Parathyroid adenoma (tissue), 2 donors: ENCODE measurements around the gene NTF3.

Experiments
- H2AFZ ChIP-seq: fragments of 300-600 bp; sonication (generic); one replicate; pipeline ENCODE4 v1.7.0; 2017; ENCODE audit warnings: antibody characterized with exemption, mild to moderate bottlenecking
- H3K27ac ChIP-seq: fragments of 300-600 bp; sonication (generic); one replicate; pipeline ENCODE4 v1.7.0; 2017
- H3K27me3 ChIP-seq: fragments of 300-600 bp; sonication (generic); one replicate; pipeline ENCODE4 v1.7.0; 2017; ENCODE audit warnings: low read length; ENCODE audit not compliant: control insufficient read depth, insufficient read depth
- H3K36me3 ChIP-seq: fragments of 300-600 bp; sonication (generic); one replicate; pipeline ENCODE4 v1.7.0; 2017; ENCODE audit warnings: low read length; ENCODE audit not compliant: control insufficient read depth, insufficient read depth
- H3K4me1 ChIP-seq: fragments of 300-600 bp; sonication (generic); one replicate; pipeline ENCODE4 v1.7.0; 2017; ENCODE audit warnings: control low read depth
- H3K4me2 ChIP-seq: fragments of 300-600 bp; sonication (generic); one replicate; pipeline ENCODE4 v1.7.0; 2017; ENCODE audit warnings: low read length
- H3K4me3 ChIP-seq: fragments of 300-600 bp; sonication (generic); one replicate; pipeline ENCODE4 v1.7.0; 2017; ENCODE audit warnings: low read depth, low read length
- H3K79me2 ChIP-seq: fragments of 300-600 bp; sonication (generic); one replicate; pipeline ENCODE4 v1.7.0; 2017; ENCODE audit warnings: control low read depth
- H3K9ac ChIP-seq: fragments of 300-600 bp; sonication (generic); one replicate; pipeline ENCODE4 v1.7.0; 2017; ENCODE audit warnings: mild to moderate bottlenecking
- H3K9me3 ChIP-seq: fragments of 300-600 bp; sonication (generic); one replicate; pipeline ENCODE4 v1.7.0; 2017; ENCODE audit warnings: low read length; ENCODE audit not compliant: control insufficient read depth
- TF ChIP-seq, protein P1 (sequence below): fragments of 300-600 bp; sonication (generic); IDR thresholded peaks from one replicate; pipeline ENCODE4 v1.7.0; 2017; ENCODE audit warnings: antibody characterized with exemption, mild to moderate bottlenecking
- donor health status: primary hyperparathyroidism.

Gene NTF3

GRCh38 chr12:5473783-5474116 is 41.8 kb downstream of the NTF3 start:
- Histone ChIP-seq H2AFZ (no peak overlapping the region), H3K27ac (no peak overlapping the region), H3K4me2 (no peak overlapping the region), H3K36me3 (no peaks in the 10 kb centered on the region), H3K79me2 (no peaks in the 10 kb centered on the region), H3K27me3 (no peaks in the 10 kb centered on the region), H3K4me3 (no peak overlapping the region), H3K4me1 (no peaks in the 10 kb centered on the region), H3K9me3 (no peaks in the 10 kb centered on the region), H3K9ac (no peak overlapping the region)
- TF ChIP-seq, protein P1, sequence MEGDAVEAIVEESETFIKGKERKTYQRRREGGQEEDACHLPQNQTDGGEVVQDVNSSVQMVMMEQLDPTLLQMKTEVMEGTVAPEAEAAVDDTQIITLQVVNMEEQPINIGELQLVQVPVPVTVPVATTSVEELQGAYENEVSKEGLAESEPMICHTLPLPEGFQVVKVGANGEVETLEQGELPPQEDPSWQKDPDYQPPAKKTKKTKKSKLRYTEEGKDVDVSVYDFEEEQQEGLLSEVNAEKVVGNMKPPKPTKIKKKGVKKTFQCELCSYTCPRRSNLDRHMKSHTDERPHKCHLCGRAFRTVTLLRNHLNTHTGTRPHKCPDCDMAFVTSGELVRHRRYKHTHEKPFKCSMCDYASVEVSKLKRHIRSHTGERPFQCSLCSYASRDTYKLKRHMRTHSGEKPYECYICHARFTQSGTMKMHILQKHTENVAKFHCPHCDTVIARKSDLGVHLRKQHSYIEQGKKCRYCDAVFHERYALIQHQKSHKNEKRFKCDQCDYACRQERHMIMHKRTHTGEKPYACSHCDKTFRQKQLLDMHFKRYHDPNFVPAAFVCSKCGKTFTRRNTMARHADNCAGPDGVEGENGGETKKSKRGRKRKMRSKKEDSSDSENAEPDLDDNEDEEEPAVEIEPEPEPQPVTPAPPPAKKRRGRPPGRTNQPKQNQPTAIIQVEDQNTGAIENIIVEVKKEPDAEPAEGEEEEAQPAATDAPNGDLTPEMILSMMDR = no peak

DNA sequence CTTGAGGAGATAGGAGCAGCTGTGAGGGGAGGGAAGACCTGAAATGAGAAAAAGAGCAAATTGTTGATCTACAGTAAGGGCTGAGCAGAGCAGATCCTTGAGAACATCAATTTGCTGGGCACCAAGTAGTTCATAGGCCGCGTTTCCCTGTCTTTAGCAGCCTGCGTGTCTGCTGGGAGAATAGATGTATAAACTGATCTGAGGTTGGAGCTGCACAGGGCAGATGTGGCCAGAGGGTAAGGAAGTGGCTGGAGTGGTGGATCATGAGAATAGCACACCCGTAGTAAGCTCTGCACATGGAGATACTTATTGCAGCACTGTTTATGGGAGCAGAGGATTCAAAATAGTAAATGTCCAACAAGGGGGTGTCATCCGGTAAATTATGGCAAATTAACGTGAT is 44.4 kb downstream of the NTF3 start:
- H3K79me2 ChIP-seq = no peaks in the 10 kb centered on the region
- H3K4me1 ChIP-seq = no peaks in the 10 kb centered on the region
- H3K4me2 ChIP-seq = no peak overlapping the region
- no peak overlapping the region for H3K4me3 ChIP-seq
- H3K9ac ChIP-seq = no peak overlapping the region
- no peaks in the 10 kb centered on the region for H3K27me3 ChIP-seq
- no peaks in the 10 kb centered on the region for H3K36me3 ChIP-seq
- H3K9me3 ChIP-seq = no peaks in the 10 kb centered on the region
- no peak overlapping the region for H2AFZ ChIP-seq
- TF ChIP-seq, protein P1 = no peak
- H3K27ac ChIP-seq = no peak overlapping the region

- Histone ChIP-seq H3K79me2 (no peaks in the 10 kb centered on the region), H3K4me2 (no peak overlapping the region), H3K27me3 (no peaks in the 10 kb centered on the region), H3K9ac (no peak overlapping the region), H3K4me3 (no peak overlapping the region), H2AFZ (no peak overlapping the region), H3K36me3 (no peaks in the 10 kb centered on the region), H3K9me3 (no peaks in the 10 kb centered on the region), H3K27ac (no peak overlapping the region), H3K4me1 (no peaks in the 10 kb centered on the region)
- TF ChIP-seq, protein P1 = no peak
Observed at GRCh38 chr12:5478081-5478706, 46.3 kb downstream of the NTF3 start.

- no peak overlapping the region for H3K27ac ChIP-seq
- H3K36me3 ChIP-seq = no peaks in the 10 kb centered on the region
- no peak overlapping the region for H3K4me3 ChIP-seq
- TF ChIP-seq, protein P1 = no peak
- no peaks in the 10 kb centered on the region for H3K27me3 ChIP-seq
- H3K9ac ChIP-seq = no peak overlapping the region
- no peak overlapping the region for H2AFZ ChIP-seq
- no peaks in the 10 kb centered on the region for H3K79me2 ChIP-seq
- no peak overlapping the region for H3K4me2 ChIP-seq
- H3K4me1 ChIP-seq = no peaks in the 10 kb centered on the region
- H3K9me3 ChIP-seq = no peaks in the 10 kb centered on the region
Observed at GRCh38 chr12:5479761-5480160, 47.9 kb downstream of the NTF3 start.

DNA sequence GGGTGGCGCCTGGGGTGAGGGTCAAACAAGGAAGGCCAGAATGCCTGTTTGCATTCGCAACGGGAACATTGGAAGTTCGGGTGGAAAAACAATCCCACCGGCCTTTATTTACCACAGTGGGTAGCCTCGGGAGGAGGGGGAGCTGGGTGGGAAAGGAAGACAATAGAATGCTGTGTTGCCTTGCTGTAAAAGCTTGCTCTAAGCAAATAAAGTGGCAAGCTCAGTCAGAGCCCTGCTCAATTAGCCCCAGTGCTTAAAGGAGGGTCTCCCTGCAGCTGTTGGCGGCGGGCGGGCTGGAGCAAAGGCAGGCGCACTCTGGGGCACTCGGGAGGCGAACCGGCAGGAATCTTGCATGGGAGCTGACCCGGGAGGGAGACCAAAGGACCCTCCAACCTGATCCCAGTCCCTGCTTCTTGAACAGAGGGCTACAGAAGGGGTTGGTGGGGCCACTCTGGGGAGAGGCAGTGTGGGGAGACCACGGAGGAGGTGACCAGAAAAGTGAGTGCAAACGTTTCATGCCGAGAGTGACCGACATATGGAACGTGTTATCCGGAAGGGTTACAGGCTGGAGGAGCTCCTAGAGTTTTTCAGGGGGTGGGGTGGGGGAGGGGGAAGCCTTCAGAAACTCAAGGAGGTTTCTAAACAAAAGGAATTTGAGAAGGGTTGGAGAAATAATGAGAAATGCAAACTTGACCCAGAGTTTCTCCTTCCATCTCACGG is 48.5 kb downstream of the NTF3 start:
- no peak overlapping the region for H3K4me2 ChIP-seq
- TF ChIP-seq, protein P1 = no peak
- no peak overlapping the region for H3K4me3 ChIP-seq
- H3K36me3 ChIP-seq = no peaks in the 10 kb centered on the region
- H3K9ac ChIP-seq = no peak overlapping the region
- no peaks in the 10 kb centered on the region for H3K4me1 ChIP-seq
- H3K27ac ChIP-seq = no peak overlapping the region
- no peaks in the 10 kb centered on the region for H3K9me3 ChIP-seq
- no peaks in the 10 kb centered on the region for H3K27me3 ChIP-seq
- H3K79me2 ChIP-seq = no peaks in the 10 kb centered on the region
- H2AFZ ChIP-seq = no peak overlapping the region
